HG03442 (cell line): ENCODE results near the gene C22orf23.
"Not testable (repeated sequence)": the region's sequence is repeated elsewhere in the genome, so short reads cannot be mapped to it uniquely, and the experiment has no call there.

Source experiments
- ATAC-seq: cut with Tn5 transposase; IDR thresholded peaks from one replicate; pipeline ENCODE4 v1.9.1; 2021; ENCODE audit warnings: mild to moderate bottlenecking, moderate library complexity; ENCODE audit not compliant: unreplicated experiment

C22orf23 gene

GRCh38 chr22:37982938-37983859, 29.8 kb upstream of the C22orf23 start:
- ATAC-seq: no peak

- ATAC-seq: no peak
Observed at GRCh38 chr22:37982151-37982785, 28.9 kb upstream of the C22orf23 start.

DNA sequence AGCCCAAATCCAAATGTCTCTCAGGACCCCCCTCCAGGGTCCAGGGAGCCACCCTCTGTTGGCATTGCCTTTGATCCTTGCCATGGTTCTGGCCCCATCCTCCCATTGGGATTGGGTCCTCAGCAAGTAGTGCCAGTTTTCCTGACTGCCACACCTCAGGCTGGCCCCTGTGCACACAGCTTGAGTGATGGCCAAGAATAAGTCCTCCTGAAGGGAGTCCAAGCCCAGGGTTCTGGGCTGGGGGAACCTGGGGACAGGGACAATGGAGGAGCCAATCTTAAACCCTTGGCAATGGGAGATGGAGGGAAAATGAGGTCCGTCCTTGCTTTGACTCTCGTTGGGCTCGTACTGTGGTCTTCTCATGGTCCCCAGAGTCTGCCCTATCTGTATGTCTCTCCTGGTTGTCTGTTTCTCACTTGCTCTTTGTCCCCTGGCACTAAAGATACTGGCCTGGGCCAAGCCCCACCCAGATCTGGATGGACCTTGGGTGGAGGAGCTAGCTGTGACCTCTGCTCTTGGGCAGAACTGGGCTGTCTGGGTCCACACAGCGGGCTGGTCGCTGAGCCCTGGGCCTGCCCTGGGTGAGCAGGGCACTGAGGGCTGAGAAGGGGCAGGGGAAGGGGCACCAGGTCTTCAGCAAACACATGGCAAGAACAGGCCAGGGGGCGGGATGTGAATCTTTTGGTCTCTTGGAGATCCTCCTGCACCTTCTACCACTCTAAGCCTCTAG, 28.0 kb upstream of the C22orf23 start:
- ATAC-seq: no peak

DNA sequence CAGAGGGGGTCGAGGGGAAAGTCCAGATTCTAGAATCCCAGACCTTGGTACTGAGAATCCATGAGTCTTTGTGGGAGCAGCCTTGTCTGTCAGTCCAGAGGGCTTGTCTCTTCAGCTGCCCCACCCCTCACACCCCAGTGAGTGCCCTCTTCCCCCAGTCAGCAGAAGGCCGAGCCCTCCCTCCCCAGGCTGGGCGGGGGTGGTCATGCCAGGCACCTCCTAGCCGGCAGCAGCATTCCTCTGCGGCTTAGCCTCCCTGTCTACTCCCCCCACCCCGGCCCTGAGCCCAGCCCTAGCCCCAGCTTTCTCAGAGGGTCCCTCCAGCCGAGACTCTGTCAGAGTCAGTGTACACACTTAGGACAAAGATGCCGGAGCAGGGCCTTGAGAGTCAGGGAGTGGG, 26.4 kb upstream of the C22orf23 start:
- ATAC-seq: no peak

DNA sequence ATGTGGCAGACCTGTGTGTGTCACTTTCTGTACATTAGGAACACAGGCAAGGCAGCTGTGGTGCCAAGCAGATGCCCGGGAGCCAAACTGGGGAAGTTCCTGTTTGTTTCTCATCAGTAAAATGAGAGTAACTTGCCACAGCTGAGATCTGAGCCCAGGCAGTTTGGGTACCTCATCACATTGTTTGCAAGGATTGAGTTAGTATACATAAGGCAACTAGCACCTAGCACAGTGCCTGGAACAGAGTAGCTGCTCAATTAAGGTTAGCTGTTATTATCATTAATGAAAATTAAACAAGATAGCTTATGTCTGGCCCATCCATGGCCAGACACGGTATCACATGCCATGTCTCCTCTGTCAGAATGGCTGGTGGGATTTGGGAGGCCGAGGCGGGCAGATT, 23.1 kb upstream of the C22orf23 start:
- ATAC-seq: no peak

DNA sequence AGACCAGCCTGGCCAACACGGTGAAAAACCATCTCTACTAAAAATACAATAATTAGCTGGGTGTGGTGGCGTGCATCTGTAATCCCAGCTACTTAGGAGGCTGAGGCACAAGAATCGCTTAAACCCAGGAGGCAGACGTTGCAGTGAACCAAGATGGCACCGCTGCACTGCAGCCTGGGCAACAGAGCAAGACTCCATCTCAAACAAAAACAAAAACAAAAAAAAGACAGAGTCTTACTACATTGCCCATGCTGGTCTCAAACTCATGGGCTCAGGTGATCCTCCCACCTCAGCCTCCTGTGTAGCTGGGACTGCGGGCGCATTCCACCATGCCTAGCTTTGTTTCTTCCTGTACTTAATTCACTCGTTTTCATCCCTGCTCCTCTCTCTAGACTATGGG, 22.6 kb upstream of the C22orf23 start:
- ATAC-seq: not testable (repeated sequence)

- no peak for ATAC-seq
Observed at GRCh38 chr22:37975153-37975552, 21.8 kb upstream of the C22orf23 start.

DNA sequence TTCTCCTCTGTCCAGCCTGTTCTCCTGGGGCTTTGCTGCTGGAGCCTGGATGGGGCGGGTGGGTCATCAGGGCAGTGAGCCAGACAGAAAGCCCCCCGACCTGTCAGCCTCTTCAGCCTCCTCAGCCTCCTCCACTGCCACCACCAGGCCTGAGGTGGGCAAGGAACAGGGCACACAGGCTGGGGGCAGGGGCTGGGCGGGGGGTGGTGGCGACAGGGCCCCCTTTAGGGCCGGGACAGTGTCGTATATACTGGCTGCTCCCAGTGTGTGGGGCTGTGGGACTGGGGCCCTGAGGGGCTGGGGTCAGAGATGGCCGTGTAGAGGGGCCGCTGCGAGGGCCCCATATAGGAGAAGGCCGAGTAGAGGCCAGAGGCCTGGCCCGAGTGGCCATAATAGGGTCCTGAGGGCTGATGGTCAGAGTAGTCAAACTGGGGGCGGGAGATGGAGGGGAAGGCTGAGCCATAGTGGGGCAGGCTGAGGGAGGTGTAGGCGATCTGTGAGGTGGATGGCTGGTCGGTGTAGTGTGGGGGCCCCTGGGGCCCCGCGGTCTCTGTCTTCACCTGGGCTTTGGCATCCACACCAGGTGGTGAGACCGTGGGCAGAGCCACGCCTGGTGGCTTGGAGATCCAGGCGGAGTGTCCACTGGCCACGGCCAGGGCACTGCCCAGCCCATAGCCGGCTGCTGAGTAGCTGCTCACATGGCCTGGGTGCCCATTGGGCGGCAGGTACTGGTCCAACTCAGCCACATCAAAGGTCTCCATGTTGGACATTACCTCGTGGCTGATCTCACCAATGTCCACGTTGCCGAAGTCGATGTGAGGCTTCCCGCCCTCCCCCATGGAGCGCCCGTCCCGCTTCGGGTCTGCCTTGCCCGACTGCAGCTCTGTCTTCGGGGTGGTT, 20.1 kb upstream of the C22orf23 start:
- ATAC-seq: no peak

GRCh38 chr22:37972527-37972926, 19.1 kb upstream of the C22orf23 start:
- ATAC-seq: no peak

GRCh38 chr22:37971475-37972434, 18.4 kb upstream of the C22orf23 start:
- no peak for ATAC-seq

DNA sequence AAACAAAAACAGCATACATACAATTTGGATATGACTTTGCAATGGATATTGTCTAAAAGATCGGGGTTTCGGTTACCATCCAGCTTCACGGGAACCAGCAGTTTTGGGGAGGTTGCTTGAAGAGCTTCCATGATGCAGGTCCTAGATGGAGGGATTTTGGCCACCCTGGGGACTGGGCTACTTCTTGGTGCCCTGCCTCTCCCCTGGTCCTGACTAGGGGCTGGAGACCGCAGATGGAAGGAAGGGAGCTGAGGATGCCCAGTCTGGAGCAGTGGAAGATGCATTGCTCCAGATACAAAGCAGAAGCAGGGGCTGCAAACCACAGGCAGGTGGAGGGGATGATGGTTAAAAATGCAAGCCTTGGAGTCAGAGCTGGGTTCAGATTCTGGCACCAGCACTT, 17.5 kb upstream of the C22orf23 start:
- no peak for ATAC-seq

DNA sequence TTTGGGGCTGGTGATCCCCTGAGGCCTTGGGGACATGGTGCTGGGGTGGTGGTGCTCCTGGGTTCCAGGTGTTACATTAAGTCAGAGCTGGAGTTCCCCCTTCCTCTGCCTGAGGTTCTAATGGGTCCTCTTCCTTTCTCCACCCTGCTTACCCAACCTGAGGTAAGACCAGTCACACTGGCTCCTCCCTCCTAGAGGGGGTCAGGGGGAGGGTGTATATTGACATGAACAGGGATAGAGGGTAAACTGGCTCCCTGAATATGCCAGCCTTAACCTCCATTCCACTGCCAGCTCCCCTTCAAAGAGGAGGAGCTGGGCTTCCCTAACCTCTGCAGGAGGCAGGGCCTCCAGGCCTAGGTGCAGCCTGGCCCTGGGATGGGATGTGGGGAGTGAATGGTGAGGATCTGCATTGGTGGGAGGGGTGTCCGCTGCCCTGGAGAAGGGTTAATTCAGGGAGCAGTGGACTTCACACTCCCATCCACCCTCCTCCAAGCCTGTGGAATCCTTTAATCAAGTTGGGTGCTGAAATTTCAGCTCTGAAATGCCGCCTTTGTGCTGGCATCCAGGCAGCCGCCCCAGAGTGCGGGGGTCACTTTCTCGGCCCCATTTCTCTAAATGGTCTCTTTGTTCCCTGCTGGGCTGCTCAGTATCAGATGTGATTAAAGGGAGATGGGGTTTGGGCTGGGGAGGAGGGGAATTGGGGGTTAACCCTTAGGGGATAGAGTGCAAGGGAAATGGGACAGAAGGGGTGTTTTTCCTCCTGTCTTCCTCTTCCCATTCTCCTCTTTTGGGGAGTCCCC, 15.3 kb upstream of the C22orf23 start:
- ATAC-seq: no peak

DNA sequence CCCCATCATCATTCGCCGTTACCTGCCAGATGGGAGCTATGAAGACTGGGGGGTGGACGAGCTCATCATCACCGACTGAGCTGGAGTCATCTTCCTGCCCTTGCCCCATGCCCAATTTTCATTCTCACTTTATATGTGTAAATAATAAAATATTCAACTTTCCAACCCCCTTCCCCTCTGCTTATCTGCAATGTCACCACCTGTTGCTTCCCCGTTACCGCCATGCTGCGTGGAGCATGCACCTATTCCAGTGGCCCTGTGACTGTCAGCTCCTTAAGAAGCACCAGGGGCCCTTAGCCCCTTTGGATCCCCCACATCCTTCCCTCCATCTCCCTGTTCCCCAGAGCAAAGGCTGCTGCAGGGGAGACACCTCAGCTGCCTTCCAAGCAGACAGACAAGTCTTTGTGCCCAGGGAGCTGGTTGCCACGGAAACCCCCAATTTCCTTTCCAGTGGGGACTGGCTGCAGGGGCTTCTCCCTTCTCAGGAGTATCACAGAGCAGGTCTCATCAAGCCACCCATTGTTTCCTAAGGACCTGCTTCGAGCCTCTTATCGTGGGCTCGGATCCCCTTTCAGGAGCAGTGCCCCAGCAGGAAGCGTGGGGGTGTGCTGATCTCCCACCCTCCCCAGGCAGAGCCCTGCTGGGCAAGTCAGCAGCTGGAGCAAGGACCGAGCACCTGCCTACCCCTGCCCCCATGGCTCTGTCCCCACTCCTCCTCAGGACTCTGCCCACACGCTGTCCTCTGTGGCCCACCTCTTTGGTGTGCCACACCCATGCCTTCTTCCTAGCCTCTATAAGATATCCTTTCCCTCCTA, 14.4 kb upstream of the C22orf23 start:
- ATAC-seq: no peak

DNA sequence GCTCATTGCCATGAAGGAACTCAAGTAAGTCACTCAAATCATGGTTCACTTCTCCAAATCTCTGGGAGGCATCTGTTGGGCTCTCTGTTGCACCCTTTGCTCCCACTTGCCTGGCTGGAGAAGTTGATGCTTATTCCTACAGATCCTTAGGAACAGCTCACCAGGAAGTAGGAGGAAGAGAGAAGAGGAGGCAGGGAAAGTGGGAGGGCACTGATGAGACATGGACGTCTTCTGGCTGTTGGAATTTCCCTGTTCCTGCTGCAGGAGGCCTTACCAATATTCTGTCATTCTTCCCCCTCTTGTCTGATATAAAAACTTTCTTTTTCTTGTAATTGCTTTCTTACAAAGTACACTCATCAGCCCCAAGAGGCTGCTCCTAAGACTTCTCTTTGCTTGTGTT, 13.7 kb upstream of the C22orf23 start:
- ATAC-seq: no peak

DNA sequence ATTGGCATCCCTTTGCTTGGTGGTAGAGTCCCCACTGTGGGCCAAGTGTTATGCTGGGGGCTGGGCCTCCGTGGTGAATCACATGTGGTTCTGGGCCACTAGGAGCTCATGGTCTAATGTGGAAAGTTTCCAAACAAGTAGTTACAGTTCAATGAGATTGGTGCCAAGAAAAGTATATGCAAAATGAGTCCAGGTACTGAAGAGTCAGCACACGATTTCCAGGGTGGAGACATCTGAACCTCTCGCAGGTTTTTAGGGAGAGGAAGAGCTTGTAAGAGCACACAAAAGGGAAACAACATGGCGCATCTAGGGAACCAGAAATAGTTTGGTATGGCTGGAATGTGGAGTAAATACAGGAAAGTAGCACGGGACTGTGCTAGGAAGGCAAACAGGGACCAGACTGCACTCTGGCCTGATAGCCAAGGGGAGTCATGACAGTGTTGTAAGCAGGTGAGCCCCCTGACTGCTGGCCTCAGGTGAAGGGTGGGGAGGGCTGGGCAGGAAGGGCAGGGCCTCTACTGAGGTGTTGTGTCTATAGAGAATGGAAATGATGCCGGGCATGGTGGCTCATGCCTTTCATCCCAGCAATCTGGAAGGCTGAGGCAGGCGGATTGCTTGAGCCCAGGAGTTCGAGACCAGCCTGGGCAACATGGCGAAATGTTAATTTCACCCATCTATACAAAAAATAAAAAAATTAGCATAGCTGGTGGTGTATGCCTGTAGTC, 12.7 kb upstream of the C22orf23 start:
- ATAC-seq: no peak

DNA sequence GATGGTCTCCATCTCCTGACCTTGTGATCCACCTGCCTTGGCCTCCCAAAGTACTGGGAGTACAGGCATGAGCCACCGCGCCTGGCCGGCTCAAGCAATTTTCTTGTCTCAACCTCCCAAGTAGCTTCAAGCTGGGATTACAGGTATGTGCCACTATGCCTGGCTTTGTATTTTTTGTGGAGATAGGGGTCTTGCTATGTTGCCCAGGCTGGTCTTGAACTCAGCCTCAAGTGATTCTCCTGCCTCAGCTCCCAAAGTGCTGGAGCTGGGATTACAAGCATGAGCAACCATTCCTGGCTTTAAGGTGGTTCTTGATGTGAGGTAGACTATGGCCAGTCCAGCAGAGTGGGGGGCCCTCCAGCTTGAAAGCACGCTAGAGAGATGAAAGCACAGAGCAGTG, 7.7 kb upstream of the C22orf23 start:
- no peak for ATAC-seq

DNA sequence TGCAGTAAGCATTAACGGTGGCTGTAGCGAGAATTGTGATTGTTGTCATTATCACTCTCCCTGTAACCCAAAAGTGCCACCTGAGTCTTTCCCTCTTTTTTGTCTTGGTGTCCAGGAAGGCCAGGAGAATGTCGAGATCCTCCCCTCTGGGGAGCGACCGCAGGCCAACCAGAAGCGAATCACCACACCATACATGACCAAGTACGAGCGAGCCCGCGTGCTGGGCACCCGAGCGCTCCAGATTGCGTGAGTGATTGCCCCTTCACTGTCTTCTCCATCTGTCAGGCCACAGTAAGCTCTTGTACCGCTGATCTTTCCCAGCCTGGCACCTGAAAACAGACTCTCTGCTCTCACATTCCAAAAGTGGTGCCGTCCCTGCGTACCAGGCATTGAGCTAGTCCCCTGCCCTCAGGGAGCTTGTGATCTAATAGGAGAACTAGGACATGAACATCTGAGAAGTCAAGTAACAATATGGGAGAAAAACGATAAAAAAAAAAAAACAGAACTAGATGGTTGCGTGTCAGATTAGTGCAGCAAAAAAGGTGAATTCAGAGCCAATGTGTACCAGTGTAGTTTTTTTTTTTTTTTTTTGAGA, 5.9 kb upstream of the C22orf23 start:
- ATAC-seq: no peak
